Lung (tissue), 12 donors: ENCODE data around the gene AICDA. TPM values are rescaled to one million over a fixed set of nuclear protein-coding genes. Genes with fewer than 3 reads are reported as not detected.

Experiments used
- ATAC-seq: fragments of 200-7000 bp; cut with Tn5 transposase; one replicate; pipeline ENCODE4 v1.9.1; 2020; ENCODE audit warnings: moderate number of reproducible peaks; ENCODE audit not compliant: insufficient read depth, low FRiP score
- DNase-seq, 3 donors: peaks; one replicate each; pipeline ENCODE4 v3.0.0-alpha.2; 2013 to 2017
- H3K27ac ChIP-seq, 2 donors: one replicate each; pipeline ENCODE4 v1.5.1; 2013; ENCODE audit warnings: mild to moderate bottlenecking in 2 of 2, moderate library complexity in 2 of 2, control low read depth in 1 of 2, inconsistent platforms in 1 of 2, low read depth in 1 of 2, low read length in 1 of 2
- H3K27me3 ChIP-seq, 3 donors: one replicate each; pipeline ENCODE4 v1.5.1; 2013; ENCODE audit warnings: low read length in 2 of 3; ENCODE audit not compliant: control insufficient read depth in 3 of 3, insufficient read depth in 3 of 3
- H3K36me3 ChIP-seq, 4 donors: one replicate each; pipeline ENCODE4 v1.5.1; 2013; ENCODE audit warnings: low read length in 4 of 4, mild to moderate bottlenecking in 1 of 4, moderate library complexity in 1 of 4; ENCODE audit not compliant: control insufficient read depth in 4 of 4, insufficient read depth in 4 of 4
- H3K4me1 ChIP-seq, 5 donors: one replicate each; pipeline ENCODE4 v1.5.1; 2013; ENCODE audit warnings: low read length in 5 of 5, mild to moderate bottlenecking in 2 of 5, moderate library complexity in 1 of 5; ENCODE audit not compliant: control insufficient read depth in 5 of 5, insufficient read depth in 5 of 5
- H3K4me3 ChIP-seq: one replicate; pipeline ENCODE4 v1.5.1; 2013; ENCODE audit warnings: mild to moderate bottlenecking, control low read depth, moderate library complexity
- H3K9ac ChIP-seq, 2 donors: one replicate each; pipeline ENCODE4 v1.5.1; 2013; ENCODE audit warnings: low read length in 2 of 2, control low read depth in 1 of 2; ENCODE audit not compliant: insufficient read depth in 1 of 2
- H3K9me3 ChIP-seq, 4 donors: one replicate each; pipeline ENCODE4 v1.5.1; 2013; ENCODE audit warnings: low read length in 3 of 4, mild to moderate bottlenecking in 1 of 4, moderate library complexity in 1 of 4; ENCODE audit not compliant: control insufficient read depth in 4 of 4, insufficient read depth in 3 of 4
- CTCF ChIP-seq: IDR thresholded peaks from 2 replicates; pipeline ENCODE4 v1.5.1; 2012; ENCODE audit warnings: mild to moderate bottlenecking; ENCODE audit errors: control extremely low read depth, extremely low read depth
- WGBS, 2 donors: extraction: QIAGEN DNeasy Blood & Tissue Kit; methylation state at CpG; one replicate each; pipeline ENCODE4 v1.1.7; 2013; 5-methylcytosine and 5-hydroxymethylcytosine counted together
- polyA plus RNA-seq, 2 donors: library from polyadenylated mRNA; stranded (reverse); fragments of 200-250 nt; gene quantifications; one replicate each; pipeline ENCODE4 v1.2.1, GENCODE V29; 2013
- total RNA-seq, 2 donors: library from RNA; depleted of rRNA in 1 of 2; stranded (reverse); fragments of >200 nt in 1 of 2; gene quantifications; one replicate each; pipeline ENCODE4 v1.2.1, GENCODE V29; 2014 to 2021
- donor health status: control.
- donor health status: control.
- donor health status: Bipolar disorder and iron deficiency.
- donor health status: healthy.
- donor health status: DM: yes; HTN: yes; CAD: no.

Gene AICDA
- total and polyA plus RNA-seq, 4 donors = 0.10 to 0.58 (median 0.30) TPM

- WGBS, 2 donors = 87 to 89% methylated on average over 11 of the region's 11 CpGs
- Histone ChIP-seq H3K27me3 (no peaks in the 10 kb centered on the region), H3K27ac (no peak overlapping the region), H3K9me3 (peaks cover 0 to 2% (median 0%) of the 10 kb centered on the region in 4 donors), H3K36me3 (no peaks in the 10 kb centered on the region), H3K4me1 (no peaks in the 10 kb centered on the region), H3K4me3 (no peak overlapping the region), H3K9ac (no peak overlapping the region)
- DNase-seq (no peak), ATAC-seq (no peak)
- no peak for TF ChIP-seq CTCF
These were observed 53.0 kb downstream of the AICDA start for GRCh38 chr12:8559676-8560075.

GRCh38 chr12:8556531-8557097 is 56.0 kb downstream of the AICDA start:
- Histone ChIP-seq H3K9ac (no peak overlapping the region), H3K27ac (no peak overlapping the region), H3K9me3 (no peaks in the 10 kb centered on the region), H3K4me3 (no peak overlapping the region), H3K27me3 (no peaks in the 10 kb centered on the region), H3K4me1 (no peaks in the 10 kb centered on the region), H3K36me3 (no peaks in the 10 kb centered on the region)
- DNase-seq = no peak
- WGBS, 2 donors = 85 to 95% methylated on average over 2 of the region's 2 CpGs
- ATAC-seq = no peak
- no peak for TF ChIP-seq CTCF

- Histone ChIP-seq H3K4me3 (no peak overlapping the region), H3K36me3 (no peaks in the 10 kb centered on the region), H3K4me1 (no peaks in the 10 kb centered on the region), H3K9ac (no peak overlapping the region), H3K27me3 (no peaks in the 10 kb centered on the region), H3K9me3 (no peaks in the 10 kb centered on the region), H3K27ac (no peak overlapping the region)
- TF ChIP-seq CTCF = no peak
- WGBS, 2 donors = 82 to 89% methylated on average over 5 of the region's 5 CpGs
- no peak for ATAC-seq
- no peak for DNase-seq
These were observed 58.0 kb downstream of the AICDA start for GRCh38 chr12:8554451-8555195.
